Mesothelial cell of epicardium (in vitro differentiated cells): ENCODE measurements around the gene GRAMD1B. TPM values are rescaled to one million over a fixed set of nuclear protein-coding genes. Genes with fewer than 3 reads are reported as not detected.

Experiments used
- DNase-seq, 2 experiments: peaks; one replicate each; pipeline ENCODE4 v3.0.0; 2021; ENCODE audit warnings: low spot score in 2 of 2; ENCODE audit not compliant: unreplicated experiment in 2 of 2
- H3K27ac Mint-ChIP-seq: 2 replicates; pipeline ENCODE4 v1.8.0; 2021; ENCODE audit warnings: mixed read lengths
- H3K27me3 Mint-ChIP-seq: 2 replicates; pipeline ENCODE4 v1.8.0; 2021; ENCODE audit warnings: low read depth, mixed read lengths
- H3K36me3 Mint-ChIP-seq: 2 replicates; pipeline ENCODE4 v1.8.0; 2021; ENCODE audit warnings: mixed read lengths
- H3K4me1 Mint-ChIP-seq: 2 replicates; pipeline ENCODE4 v1.8.0; 2021; ENCODE audit warnings: mixed read lengths
- H3K4me3 Mint-ChIP-seq: 2 replicates; pipeline ENCODE4 v1.8.0; 2021; ENCODE audit warnings: mild to moderate bottlenecking, moderate library complexity, mixed read lengths
- H3K9me3 Mint-ChIP-seq: 2 replicates; pipeline ENCODE4 v1.8.0; 2021; ENCODE audit warnings: mixed read lengths
- total RNA-seq: library from RNA; stranded (reverse); gene quantifications from 3 replicates; pipeline ENCODE4 v1.2.1, GENCODE V29; 2021
- TF ChIP-seq, protein P1 (sequence below): fragments of 200-600 bp; sonication (generic); IDR thresholded peaks from one replicate; pipeline ENCODE4 v1.5.0; 2021; ENCODE audit warnings: antibody characterized with exemption; ENCODE audit not compliant: unreplicated experiment

Gene GRAMD1B
- total RNA-seq, 1 donor from 2014 or later, result 8.4 TPM

DNA sequence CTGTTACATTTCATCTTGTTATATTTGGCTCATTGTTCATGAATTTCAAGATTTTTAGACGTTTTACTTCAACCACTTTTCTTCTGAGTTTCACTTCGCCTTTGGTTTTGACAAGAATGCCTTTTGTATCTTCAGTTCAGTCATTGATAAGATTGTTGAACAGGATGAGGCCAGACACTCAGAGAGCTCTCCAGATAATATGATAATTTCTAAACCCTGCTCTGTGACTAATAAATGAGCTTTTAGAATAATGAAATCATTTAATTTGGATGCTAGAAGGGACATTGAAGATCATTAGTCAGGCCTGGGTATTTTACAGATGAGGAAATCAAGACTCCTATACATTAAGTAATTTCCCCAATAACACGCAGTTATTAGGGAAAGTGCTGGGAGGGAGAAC lies 37.2 kb upstream of the GRAMD1B start:
- TF ChIP-seq, protein P1, sequence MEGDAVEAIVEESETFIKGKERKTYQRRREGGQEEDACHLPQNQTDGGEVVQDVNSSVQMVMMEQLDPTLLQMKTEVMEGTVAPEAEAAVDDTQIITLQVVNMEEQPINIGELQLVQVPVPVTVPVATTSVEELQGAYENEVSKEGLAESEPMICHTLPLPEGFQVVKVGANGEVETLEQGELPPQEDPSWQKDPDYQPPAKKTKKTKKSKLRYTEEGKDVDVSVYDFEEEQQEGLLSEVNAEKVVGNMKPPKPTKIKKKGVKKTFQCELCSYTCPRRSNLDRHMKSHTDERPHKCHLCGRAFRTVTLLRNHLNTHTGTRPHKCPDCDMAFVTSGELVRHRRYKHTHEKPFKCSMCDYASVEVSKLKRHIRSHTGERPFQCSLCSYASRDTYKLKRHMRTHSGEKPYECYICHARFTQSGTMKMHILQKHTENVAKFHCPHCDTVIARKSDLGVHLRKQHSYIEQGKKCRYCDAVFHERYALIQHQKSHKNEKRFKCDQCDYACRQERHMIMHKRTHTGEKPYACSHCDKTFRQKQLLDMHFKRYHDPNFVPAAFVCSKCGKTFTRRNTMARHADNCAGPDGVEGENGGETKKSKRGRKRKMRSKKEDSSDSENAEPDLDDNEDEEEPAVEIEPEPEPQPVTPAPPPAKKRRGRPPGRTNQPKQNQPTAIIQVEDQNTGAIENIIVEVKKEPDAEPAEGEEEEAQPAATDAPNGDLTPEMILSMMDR, result no peak
- peaks cover 2% of the 10 kb centered on the region for H3K27me3 Mint-ChIP-seq
- no peak overlapping the region for H3K4me3 Mint-ChIP-seq
- no peaks in the 10 kb centered on the region for H3K9me3 Mint-ChIP-seq
- no peak for DNase-seq
- H3K36me3 Mint-ChIP-seq, result no peaks in the 10 kb centered on the region
- no peak overlapping the region for H3K27ac Mint-ChIP-seq
- H3K4me1 Mint-ChIP-seq, result peaks cover 4% of the 10 kb centered on the region

DNA sequence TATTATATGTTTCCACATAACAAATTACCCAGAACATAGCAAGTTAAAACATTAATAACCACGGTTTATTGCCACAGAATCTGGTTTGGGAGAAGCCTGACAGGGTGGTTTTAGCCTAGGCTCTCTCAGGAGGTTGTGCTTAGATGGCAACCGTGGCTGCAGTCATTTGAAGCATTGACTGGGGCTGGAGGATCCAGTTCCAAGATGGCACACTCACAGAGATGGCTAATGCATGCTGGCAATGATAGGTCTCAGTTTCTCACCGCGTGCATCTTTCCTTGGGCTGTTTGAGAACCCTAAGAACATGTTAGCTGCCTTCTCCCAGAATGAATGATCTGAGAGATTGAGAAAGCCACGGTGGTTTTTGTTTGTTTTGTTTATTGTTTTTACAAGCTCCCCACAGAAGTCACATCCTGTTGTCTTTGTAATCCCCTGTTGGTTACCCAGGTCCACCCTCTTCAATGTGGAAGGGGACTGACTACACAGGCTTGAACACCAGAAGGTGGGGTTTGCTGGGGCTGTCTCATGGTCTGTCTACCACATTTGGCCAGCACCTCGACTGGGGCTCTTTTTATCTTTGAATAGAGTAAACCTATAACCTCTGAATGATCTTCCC lies 36.6 kb upstream of the GRAMD1B start:
- DNase-seq, result no peak
- Mint-ChIP-seq H3K4me1 (peaks cover 4% of the 10 kb centered on the region), H3K4me3 (no peak overlapping the region), H3K9me3 (no peaks in the 10 kb centered on the region), H3K27ac (no peak overlapping the region), H3K36me3 (no peaks in the 10 kb centered on the region), H3K27me3 (peaks cover 2% of the 10 kb centered on the region)
- TF ChIP-seq, protein P1, result no peak

DNA sequence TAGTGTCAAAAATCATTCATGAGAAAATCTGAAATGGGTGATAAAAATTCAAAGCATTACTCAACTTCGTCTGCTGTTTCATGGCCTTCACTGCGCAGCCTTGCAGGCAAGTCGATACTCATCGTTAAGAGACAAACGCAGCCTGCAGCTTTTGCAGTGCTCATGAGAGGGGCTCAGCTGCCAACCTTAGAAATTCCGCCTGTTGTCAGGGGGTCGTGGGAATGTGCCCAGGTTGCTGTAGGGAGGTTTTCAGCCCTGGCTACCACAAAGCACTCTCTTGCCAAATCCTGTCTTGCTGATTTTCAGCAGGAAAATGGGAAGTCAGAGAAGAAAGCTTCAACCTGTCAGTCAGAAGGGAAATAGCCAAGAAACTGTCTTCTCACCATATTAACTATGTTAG lies 25.4 kb upstream of the GRAMD1B start:
- H3K36me3 Mint-ChIP-seq, result no peaks in the 10 kb centered on the region
- no peak for DNase-seq
- H3K9me3 Mint-ChIP-seq, result no peaks in the 10 kb centered on the region
- no peak overlapping the region for H3K4me3 Mint-ChIP-seq
- H3K27ac Mint-ChIP-seq, result no peak overlapping the region
- peaks cover 10% of the 10 kb centered on the region for H3K27me3 Mint-ChIP-seq
- TF ChIP-seq, protein P1, result no peak
- no peaks in the 10 kb centered on the region for H3K4me1 Mint-ChIP-seq

DNA sequence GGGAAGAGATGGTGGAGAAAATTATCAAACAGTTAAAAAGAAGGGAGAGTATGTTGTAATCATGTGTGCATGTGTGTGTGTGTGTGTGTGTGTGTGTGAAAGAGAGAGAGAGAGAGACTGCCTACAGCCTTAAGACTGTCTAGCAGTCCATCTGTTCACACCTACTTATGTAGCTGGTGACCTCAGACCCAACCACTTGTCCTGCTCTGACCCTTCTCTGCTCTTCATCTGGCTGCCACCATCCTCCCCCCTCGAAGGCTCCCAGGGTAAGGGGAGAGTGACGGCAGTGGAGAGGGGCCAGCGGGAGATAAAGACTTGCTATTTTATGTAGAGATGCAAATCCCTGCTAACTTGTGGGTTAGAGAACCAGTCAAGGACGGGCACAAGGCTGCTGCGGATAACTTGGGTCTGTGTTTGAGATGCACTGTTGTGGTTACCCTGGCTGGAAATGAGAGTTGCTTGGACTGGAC lies 24.9 kb upstream of the GRAMD1B start:
- no peaks in the 10 kb centered on the region for H3K4me1 Mint-ChIP-seq
- TF ChIP-seq, protein P1, result no peak
- H3K27me3 Mint-ChIP-seq, result peaks cover 14% of the 10 kb centered on the region
- H3K9me3 Mint-ChIP-seq, result no peaks in the 10 kb centered on the region
- no peak overlapping the region for H3K27ac Mint-ChIP-seq
- no peak for DNase-seq
- no peaks in the 10 kb centered on the region for H3K36me3 Mint-ChIP-seq
- no peak overlapping the region for H3K4me3 Mint-ChIP-seq

DNA sequence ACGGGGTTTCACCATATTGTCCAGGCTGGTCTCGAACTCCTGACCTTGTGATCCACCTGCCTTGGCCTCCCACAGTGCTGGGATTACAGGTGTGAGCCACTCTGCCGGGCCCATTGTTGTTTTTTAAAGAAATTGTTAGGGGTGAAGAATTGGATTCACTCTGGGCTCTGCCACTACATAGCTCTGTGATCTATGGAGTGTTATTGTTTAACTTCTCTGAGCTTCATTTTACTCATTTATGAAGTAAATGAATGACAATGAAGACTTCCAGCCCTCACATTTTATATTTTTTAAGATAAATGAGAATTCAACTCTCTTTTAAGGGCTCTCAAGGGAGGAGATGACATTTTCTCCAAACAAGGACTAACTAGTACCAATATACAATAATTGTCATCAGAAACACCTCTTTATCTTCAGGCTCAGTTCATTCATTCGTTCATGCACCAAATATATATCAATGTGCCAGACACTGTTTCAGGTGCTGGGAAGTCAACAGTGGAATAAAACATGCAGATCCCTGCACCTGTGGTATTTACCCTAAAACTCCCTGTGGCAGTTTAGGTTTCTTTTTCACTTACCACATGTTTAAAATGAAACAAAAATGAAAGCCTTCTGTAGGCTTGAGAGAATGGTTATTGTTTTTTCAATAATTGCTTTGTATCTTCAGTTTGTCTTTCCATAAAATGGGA lies 23.5 kb upstream of the GRAMD1B start:
- Mint-ChIP-seq H3K27me3 (peaks cover 12% of the 10 kb centered on the region), H3K9me3 (no peaks in the 10 kb centered on the region), H3K27ac (no peak overlapping the region), H3K4me1 (no peaks in the 10 kb centered on the region), H3K36me3 (no peaks in the 10 kb centered on the region), H3K4me3 (no peak overlapping the region)
- no peak for DNase-seq
- TF ChIP-seq, protein P1, result no peak
